IMR-90 (cell line): Measurements from ENCODE around the gene VAV3. TPM values are rescaled to one million over a fixed set of nuclear protein-coding genes. Genes with fewer than 3 reads are reported as not detected.

ENCODE experiments used
- ATAC-seq: fragments of 200-7000 bp; cut with Tn5 transposase; 2 replicates; pipeline ENCODE4 v1.9.1; 2020; ENCODE audit warnings: low read depth, mild to moderate bottlenecking, moderate library complexity
- BruUV-seq: library from RNA; stranded (reverse); fragments of 400-500 nt; replicated peaks from 2 replicates; lab custom pipeline; 2021; lab: Mats Ljungman, UMichigan
- CTCF ChIA-PET: fragments of 300-600 bp; formaldehyde crosslinking; extraction: SDS; loops from one replicate; lab custom pipeline; 2021; ENCODE audit warnings: antibody characterized with exemption; lab: Yijun Ruan, JAX
- POLR2A ChIA-PET: fragments of 300-600 bp; sonication (Branson Sonifier 250); formaldehyde crosslinking; loops from one replicate; lab custom pipeline; 2022; ENCODE audit warnings: antibody characterized with exemption; ENCODE audit not compliant: unreplicated experiment; lab: Charles Lee
- DNase-seq: peaks from one replicate; pipeline ENCODE4 v3.0.0; 2013
- H2AFZ ChIP-seq: replicated peaks from 2 replicates; pipeline ENCODE3; 2013; ENCODE audit warnings: low read length, mild to moderate bottlenecking; ENCODE audit not compliant: poor library complexity
- H2AK5ac ChIP-seq: 2 replicates; pipeline ENCODE4 v1.6.1; 2013; ENCODE audit warnings: low read depth, low read length, inconsistent platforms
- H2AK9ac ChIP-seq: replicated peaks from 2 replicates; pipeline ENCODE3; 2013; ENCODE audit warnings: mild to moderate bottlenecking, low read depth, low read length, moderate library complexity; ENCODE audit not compliant: poor library complexity
- H2BK120ac ChIP-seq: 2 replicates; pipeline ENCODE4 v1.6.1; 2013; ENCODE audit warnings: low read depth, low read length, inconsistent platforms
- H2BK15ac ChIP-seq: 3 replicates; pipeline ENCODE4 v1.6.1; 2013; ENCODE audit warnings: low read depth, low read length, inconsistent platforms
- H2BK20ac ChIP-seq: 2 replicates; pipeline ENCODE4 v1.6.1; 2013; ENCODE audit warnings: low read depth, mild to moderate bottlenecking, inconsistent platforms, low read length, moderate library complexity
- H2BK5ac ChIP-seq: 2 replicates; pipeline ENCODE4 v1.6.1; 2013; ENCODE audit warnings: mild to moderate bottlenecking, low read depth, low read length, inconsistent platforms; ENCODE audit not compliant: poor library complexity, severe bottlenecking
- H3K14ac ChIP-seq: replicated peaks from 2 replicates; pipeline ENCODE4 v1.6.1; 2013; ENCODE audit warnings: low read depth, low read length, inconsistent platforms
- H3K18ac ChIP-seq: 2 replicates; pipeline ENCODE4 v1.6.1; 2013; ENCODE audit warnings: low read depth, low read length, control low read depth
- H3K23ac ChIP-seq: 2 replicates; pipeline ENCODE4 v1.6.1; 2013; ENCODE audit warnings: low read depth, low read length, inconsistent platforms
- H3K27ac ChIP-seq: 2 replicates; pipeline ENCODE4 v1.5.1; 2013; ENCODE audit warnings: mild to moderate bottlenecking, control low read depth, low read length; ENCODE audit not compliant: insufficient read depth
- H3K27me3 ChIP-seq: 2 replicates; pipeline ENCODE4 v1.6.1; 2013; ENCODE audit warnings: low read length; ENCODE audit not compliant: control insufficient read depth, insufficient read depth
- H3K36me3 ChIP-seq: 2 replicates; pipeline ENCODE4 v1.6.1; 2013; ENCODE audit warnings: low read length, mixed read lengths; ENCODE audit not compliant: control insufficient read depth, insufficient read depth
- H3K4ac ChIP-seq: 2 replicates; pipeline ENCODE4 v1.6.1; 2013; ENCODE audit warnings: low read depth, low read length, inconsistent platforms
- H3K4me1 ChIP-seq: 2 replicates; pipeline ENCODE4 v1.6.1; 2013; ENCODE audit warnings: low read length, mixed read lengths; ENCODE audit not compliant: control insufficient read depth, insufficient read depth
- H3K4me2 ChIP-seq: 2 replicates; pipeline ENCODE4 v1.6.1; 2013; ENCODE audit warnings: low read depth, mild to moderate bottlenecking, control low read depth, low read length, moderate library complexity
- H3K4me3 ChIP-seq: 2 replicates; pipeline ENCODE4 v1.5.1; 2013; ENCODE audit warnings: low read depth, mild to moderate bottlenecking, control low read depth, low read length, moderate library complexity; ENCODE audit not compliant: insufficient read depth
- H3K56ac ChIP-seq: 2 replicates; pipeline ENCODE4 v1.6.1; 2013; ENCODE audit warnings: low read length, inconsistent platforms; ENCODE audit not compliant: insufficient read depth; ENCODE audit errors: extremely low read depth
- H3K79me1 ChIP-seq, 2 experiments: 2 replicates each; pipeline ENCODE4 v1.6.1; 2013; ENCODE audit warnings: low read length in 2 of 2, inconsistent platforms in 1 of 2, low read depth in 1 of 2
- H3K9ac ChIP-seq: 2 replicates; pipeline ENCODE4 v1.6.1; 2013; ENCODE audit warnings: low read depth, low read length, control low read depth
- H3K9me1 ChIP-seq: 2 replicates; pipeline ENCODE4 v1.6.1; 2013; ENCODE audit warnings: low read length, inconsistent platforms; ENCODE audit not compliant: insufficient read depth
- H3K9me3 ChIP-seq: 2 replicates; pipeline ENCODE4 v1.6.1; 2013; ENCODE audit warnings: low read length; ENCODE audit not compliant: control insufficient read depth, insufficient read depth
- H4K20me1 ChIP-seq: 2 replicates; pipeline ENCODE4 v1.6.1; 2013; ENCODE audit warnings: low read length, inconsistent platforms; ENCODE audit not compliant: insufficient read depth
- H4K5ac ChIP-seq: 2 replicates; pipeline ENCODE4 v1.6.1; 2013; ENCODE audit warnings: mild to moderate bottlenecking, low read depth, low read length, control low read depth
- H4K8ac ChIP-seq, 2 experiments: 2 replicates each; pipeline ENCODE4 v1.6.1; 2013; ENCODE audit warnings: low read depth in 2 of 2, low read length in 2 of 2, control low read depth in 1 of 2, inconsistent platforms in 1 of 2
- H4K91ac ChIP-seq: 2 replicates; pipeline ENCODE4 v1.6.1; 2013; ENCODE audit warnings: low read depth, low read length, inconsistent platforms; ENCODE audit not compliant: insufficient read depth
- CEBPB ChIP-seq: IDR thresholded peaks from 2 replicates; pipeline ENCODE4 v1.6.1; 2012; ENCODE audit warnings: low read depth, low read length, improper control_type of control experiment
- ELK1 ChIP-seq: fragments of 150-350 bp; IDR thresholded peaks from 2 replicates; pipeline ENCODE4 v1.6.1; 2016; ENCODE audit warnings: low read depth, mild to moderate bottlenecking, low read length, moderate library complexity, borderline replicate concordance
- MAFK ChIP-seq: IDR thresholded peaks from 2 replicates; pipeline ENCODE4 v1.6.1; 2012; ENCODE audit warnings: low read depth, low read length, improper control_type of control experiment
- MAZ ChIP-seq: IDR thresholded peaks from 2 replicates; pipeline ENCODE4 v1.6.1; 2012; ENCODE audit warnings: low read depth, mild to moderate bottlenecking, low read length, improper control_type of control experiment, moderate library complexity, borderline replicate concordance
- MXI1 ChIP-seq: IDR thresholded peaks from 2 replicates; pipeline ENCODE4 v1.6.1; 2012; ENCODE audit warnings: low read depth, mild to moderate bottlenecking, low read length, moderate library complexity, borderline replicate concordance
- USF2 ChIP-seq: fragments of 150-350 bp; IDR thresholded peaks from 2 replicates; pipeline ENCODE4 v1.6.1; 2017; ENCODE audit warnings: mild to moderate bottlenecking, antibody characterized with exemption, low read length, low read depth
- WGBS, 2 experiments: methylation state at CpG; one replicate each; pipeline versions ENCODE4 v1.1.5 to v1.1.7; 2013; ENCODE audit warnings: missing lambda C conversion rate in 2 of 2; ENCODE audit not compliant: insufficient read length in 1 of 2; ENCODE audit errors: extremely low coverage in 2 of 2; 5-methylcytosine and 5-hydroxymethylcytosine counted together
- dilution Hi-C: fragments of 300-500 bp; cut with HindIII; formaldehyde crosslinking; loops from one replicate; pipeline ENCODE4 v1.14.3; 2018; ENCODE audit warnings: low sequenced_read_pairs; ENCODE audit not compliant: unreplicated experiment
- in situ Hi-C: fragments of 300-500 bp; cut with MboI; formaldehyde crosslinking; loops from 3 replicates; pipeline ENCODE4 v1.14.3; 2019; ENCODE audit warnings: low sequenced_read_pairs, inconsistent platforms, mixed read lengths
- intact Hi-C: fragments of 100-400 bp; cut with micrococcal nuclease; formaldehyde crosslinking; loops from 2 replicates; pipeline ENCODE4 v1.10.0; 2022
- polyA plus RNA-seq, 3 experiments: library from polyadenylated mRNA; depleted of rRNA; stranded (reverse); fragments of >200 nt; gene quantifications; 2 replicates each; pipeline ENCODE4 v1.2.3, GENCODE V29; 2012; ENCODE audit warnings: low replicate concordance in 1 of 3
- total RNA-seq: library from RNA; depleted of rRNA; stranded (reverse); fragments of >200 nt; gene quantifications from 2 replicates; pipeline ENCODE4 v1.2.3, GENCODE V29; 2012

VAV3 gene
- total and polyA plus RNA-seq, 2 of the 4 experiments (the other 2 are of a cell fraction) = 0.12 to 0.18 TPM

GRCh38 chr1:107622966-107623365 is 342.0 kb downstream of the VAV3 start:
- Histone ChIP-seq H2AK9ac (no peak overlapping the region), H3K27me3 (no peaks in the 10 kb centered on the region), H2BK5ac (no peak overlapping the region), H3K4me2 (no peak overlapping the region), H3K4ac (no peak overlapping the region), H3K56ac (no peak overlapping the region), H3K4me3 (no peak overlapping the region), H2BK120ac (no peak overlapping the region), H3K9ac (no peak overlapping the region), H2BK15ac (no peak overlapping the region), H3K4me1 (no peaks in the 10 kb centered on the region), H2AFZ (no peak overlapping the region), H3K36me3 (no peaks in the 10 kb centered on the region), H3K23ac (no peak overlapping the region), H2AK5ac (no peak overlapping the region), H4K5ac (no peak overlapping the region), H4K20me1 (no peaks in the 10 kb centered on the region), H3K9me1 (no peaks in the 10 kb centered on the region), H4K91ac (no peak overlapping the region), H3K79me1 (no peaks in the 10 kb centered on the region), H3K18ac (no peak overlapping the region), H3K14ac (no peak overlapping the region), H3K9me3 (no peaks in the 10 kb centered on the region), H4K8ac (no peak overlapping the region), H2BK20ac (no peak overlapping the region), H3K27ac (no peak overlapping the region)
- in situ Hi-C loops = no loop called here
- WGBS, 2 experiments = no CpG with 5 or more reads among the region's 1 CpG
- BruUV-seq = no TSS peak
- dilution Hi-C loops = no loop called here
- DNase-seq = peak; percentile 23
- intact Hi-C loops = no loop called here
- ATAC-seq = no peak
- CTCF ChIA-PET = no interaction called here
- POLR2A ChIA-PET = no interaction called here
- TF ChIP-seq MAFK (no peak), MXI1 (no peak), USF2 (no peak), ELK1 (no peak), CEBPB (no peak), MAZ (no peak)
